ENCODE measurements around the gene BAIAP3. TPM values are rescaled to one million over a fixed set of nuclear protein-coding genes. Genes with fewer than 3 reads are reported as not detected.

Gene BAIAP3
- total RNA-seq, 1 donor from 2014 or later, result 6.5 TPM

GRCh38 chr16:1375298-1375640, 41.8 kb downstream of the BAIAP3 start:
- no peak for TF ChIP-seq CTCF (IDR thresholded peaks at IDR 0.05; ENCODE audit: unreplicated experiment)
- Mint-ChIP-seq H3K27ac (ENCODE audit: unreplicated experiment) (no peak overlapping the region), H3K27me3 (ENCODE audit: unreplicated experiment) (peaks cover 10% of the 10 kb centered on the region), H3K4me1 (ENCODE audit: unreplicated experiment) (peaks cover 9% of the 10 kb centered on the region), H3K36me3 (ENCODE audit: low read depth, unreplicated experiment) (peaks cover 11% of the 10 kb centered on the region), H3K4me3 (ENCODE audit: unreplicated experiment) (no peak overlapping the region), H3K9me3 (ENCODE audit: unreplicated experiment) (no peaks in the 10 kb centered on the region)
- no peak for DNase-seq (ENCODE audit: low spot score)

GRCh38 chr16:1375741-1376410, 42.4 kb downstream of the BAIAP3 start:
- Mint-ChIP-seq H3K4me3 (ENCODE audit: unreplicated experiment) (no peak overlapping the region), H3K9me3 (ENCODE audit: unreplicated experiment) (no peaks in the 10 kb centered on the region), H3K36me3 (ENCODE audit: low read depth, unreplicated experiment) (peaks cover 12% of the 10 kb centered on the region), H3K27ac (ENCODE audit: unreplicated experiment) (no peak overlapping the region), H3K27me3 (ENCODE audit: unreplicated experiment) (peaks cover 12% of the 10 kb centered on the region), H3K4me1 (ENCODE audit: unreplicated experiment) (peaks cover 9% of the 10 kb centered on the region)
- TF ChIP-seq CTCF (IDR thresholded peaks at IDR 0.05; ENCODE audit: unreplicated experiment), result no peak
- no peak for DNase-seq (ENCODE audit: low spot score)

- DNase-seq (ENCODE audit: low spot score), result no peak
- TF ChIP-seq CTCF (IDR thresholded peaks at IDR 0.05; ENCODE audit: unreplicated experiment), result no peak
- peaks cover 12% of the 10 kb centered on the region for H3K27me3 Mint-ChIP-seq (ENCODE audit: unreplicated experiment)
- peaks cover 14% of the 10 kb centered on the region for H3K36me3 Mint-ChIP-seq (ENCODE audit: low read depth, unreplicated experiment)
- H3K4me3 Mint-ChIP-seq (ENCODE audit: unreplicated experiment), result no peak overlapping the region
- peaks cover 9% of the 10 kb centered on the region for H3K4me1 Mint-ChIP-seq (ENCODE audit: unreplicated experiment)
- no peaks in the 10 kb centered on the region for H3K9me3 Mint-ChIP-seq (ENCODE audit: unreplicated experiment)
- H3K27ac Mint-ChIP-seq (ENCODE audit: unreplicated experiment), result no peak overlapping the region
Observed at GRCh38 chr16:1377406-1378010, 44.1 kb downstream of the BAIAP3 start.

GRCh38 chr16:1378087-1378803, 44.8 kb downstream of the BAIAP3 start:
- Mint-ChIP-seq H3K36me3 (ENCODE audit: low read depth, unreplicated experiment) (peaks cover 14% of the 10 kb centered on the region), H3K27ac (ENCODE audit: unreplicated experiment) (no peak overlapping the region), H3K4me3 (ENCODE audit: unreplicated experiment) (peak overlapping the region; percentile 87), H3K27me3 (ENCODE audit: unreplicated experiment) (peaks cover 12% of the 10 kb centered on the region), H3K9me3 (ENCODE audit: unreplicated experiment) (no peaks in the 10 kb centered on the region), H3K4me1 (ENCODE audit: unreplicated experiment) (peaks cover 9% of the 10 kb centered on the region)
- no peak for DNase-seq (ENCODE audit: low spot score)
- TF ChIP-seq CTCF (IDR thresholded peaks at IDR 0.05; ENCODE audit: unreplicated experiment), result no peak
